Stimulated activated CD4-positive, alpha-beta T cell treated with anti-CD3 and anti-CD28 coated beads, Interleukin-15, amount 100 ng/mL, for 1 hour (primary cell): ENCODE results near the gene ANTXRL.
"Not testable (repeated sequence)": the region's sequence is repeated elsewhere in the genome, so short reads cannot be mapped to it uniquely, and the experiment has no call there.

Experiments used
- DNase-seq, 2 donors: peaks; one replicate each; pipeline ENCODE4 v3.0.0-alpha.2; 2020; ENCODE audit warnings: low read depth in 1 of 2, low spot score in 1 of 2

Gene ANTXRL

DNA sequence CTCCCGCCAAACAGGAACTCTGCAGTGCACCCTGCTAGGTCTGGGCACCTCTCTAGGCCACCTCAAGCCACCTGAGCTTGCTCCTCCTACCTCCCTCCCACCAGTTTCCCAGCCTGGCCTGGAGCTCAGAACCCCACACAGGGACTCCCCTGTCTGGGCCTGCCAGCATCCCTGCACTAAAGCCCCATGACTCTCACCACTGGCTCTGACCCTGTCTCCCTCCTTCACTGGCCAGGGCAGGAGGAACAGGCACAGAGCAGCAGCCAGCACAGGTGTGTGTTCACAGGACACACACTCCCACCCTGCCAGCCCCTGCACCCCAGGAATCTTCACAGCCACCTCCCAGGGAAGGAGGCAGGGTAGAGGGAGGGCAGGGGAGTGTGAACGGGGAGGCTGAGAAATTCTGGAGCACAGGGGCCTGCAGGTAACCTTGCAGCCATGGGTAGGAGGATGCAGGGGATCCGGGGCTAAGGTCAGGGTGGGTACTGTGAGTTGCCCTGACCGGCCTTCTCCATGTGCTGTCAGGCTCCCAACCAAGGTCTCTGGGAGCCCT, 13.9 kb upstream of the ANTXRL start:
- no peak for DNase-seq

DNA sequence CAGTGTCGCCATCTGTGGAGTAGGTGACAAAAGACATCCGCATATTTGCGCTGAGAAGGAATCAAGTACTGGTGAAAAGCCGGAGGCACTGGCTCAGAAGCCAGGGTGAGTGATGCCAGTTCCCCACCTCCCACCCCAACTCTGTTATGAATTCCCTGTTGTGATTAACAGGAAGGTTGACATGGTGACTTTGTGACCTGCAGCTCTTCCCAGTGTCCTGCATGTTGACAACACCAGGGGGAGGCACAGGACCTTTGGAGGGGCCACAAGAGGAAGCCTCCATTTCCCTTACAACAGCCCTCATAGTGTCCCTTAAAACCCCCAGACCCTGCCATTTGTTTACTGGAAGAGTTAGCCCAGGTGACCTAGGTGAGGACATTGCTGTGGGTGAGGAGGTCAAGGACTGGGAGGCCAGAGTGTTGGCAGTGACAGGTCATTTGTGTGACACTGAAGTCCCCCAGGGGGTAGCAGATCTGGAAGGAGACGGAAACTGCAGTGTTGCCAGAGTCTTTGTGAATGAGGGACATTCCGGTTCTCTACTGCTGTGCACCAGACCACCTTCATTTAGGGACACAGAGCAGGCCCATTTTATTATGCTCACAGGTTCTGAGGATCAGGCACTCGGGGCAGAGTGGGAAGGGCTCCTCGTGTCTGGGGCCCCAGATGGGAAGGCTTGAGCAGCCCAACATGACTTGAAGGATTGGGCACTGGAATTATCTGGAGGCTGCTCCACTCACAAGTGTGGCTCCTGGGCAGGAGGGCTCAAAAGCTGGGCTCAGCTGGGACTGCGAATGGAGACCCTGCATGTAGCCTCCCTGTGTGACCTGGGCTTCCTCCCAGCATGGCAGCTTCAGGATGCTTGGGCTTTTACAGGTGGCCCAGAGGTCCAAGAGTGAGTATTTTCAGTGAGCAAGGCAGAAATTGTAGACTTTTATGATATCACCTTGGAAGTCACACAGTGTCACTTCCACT, 13.0 kb upstream of the ANTXRL start:
- DNase-seq = no peak

DNA sequence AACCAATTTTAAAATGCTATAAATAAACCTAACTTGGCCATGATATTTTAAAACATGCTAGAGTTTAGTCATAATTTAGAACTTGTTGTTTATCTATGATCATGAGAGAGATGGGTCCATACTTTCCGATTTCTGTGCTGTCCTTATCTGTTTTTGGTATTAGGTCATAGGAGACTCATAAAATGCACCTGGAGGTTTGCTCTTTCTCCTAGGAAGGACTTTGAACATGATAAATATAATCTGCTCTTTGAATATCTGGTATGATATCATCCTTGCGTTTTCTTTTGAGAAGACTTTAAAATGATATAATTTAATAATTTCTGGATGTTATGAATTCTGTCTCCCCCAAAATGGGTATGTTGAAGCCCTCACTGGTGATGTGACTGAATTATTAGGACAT, 9.0 kb upstream of the ANTXRL start:
- no peak for DNase-seq

DNA sequence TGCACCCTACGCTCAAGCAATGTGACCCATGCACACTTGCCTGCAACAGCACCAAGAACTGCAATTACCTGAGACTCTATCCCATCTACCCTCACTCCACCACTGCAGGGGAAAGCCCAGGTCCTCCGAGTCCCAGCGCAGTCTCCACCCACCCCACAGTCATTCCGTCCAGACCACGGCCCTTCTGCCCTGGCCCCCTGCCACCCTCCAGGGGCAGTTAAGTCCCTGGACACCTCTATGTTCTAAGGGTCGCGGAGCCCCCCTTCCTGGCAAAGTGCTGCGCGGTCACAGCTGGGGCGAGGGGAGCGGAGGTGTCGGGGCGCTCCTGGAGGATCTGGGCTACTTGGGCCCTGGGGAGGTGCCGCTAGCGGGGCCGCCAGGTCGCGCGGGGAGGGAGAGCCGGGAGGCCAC, 4.4 kb upstream of the ANTXRL start:
- not testable (repeated sequence) for DNase-seq

DNA sequence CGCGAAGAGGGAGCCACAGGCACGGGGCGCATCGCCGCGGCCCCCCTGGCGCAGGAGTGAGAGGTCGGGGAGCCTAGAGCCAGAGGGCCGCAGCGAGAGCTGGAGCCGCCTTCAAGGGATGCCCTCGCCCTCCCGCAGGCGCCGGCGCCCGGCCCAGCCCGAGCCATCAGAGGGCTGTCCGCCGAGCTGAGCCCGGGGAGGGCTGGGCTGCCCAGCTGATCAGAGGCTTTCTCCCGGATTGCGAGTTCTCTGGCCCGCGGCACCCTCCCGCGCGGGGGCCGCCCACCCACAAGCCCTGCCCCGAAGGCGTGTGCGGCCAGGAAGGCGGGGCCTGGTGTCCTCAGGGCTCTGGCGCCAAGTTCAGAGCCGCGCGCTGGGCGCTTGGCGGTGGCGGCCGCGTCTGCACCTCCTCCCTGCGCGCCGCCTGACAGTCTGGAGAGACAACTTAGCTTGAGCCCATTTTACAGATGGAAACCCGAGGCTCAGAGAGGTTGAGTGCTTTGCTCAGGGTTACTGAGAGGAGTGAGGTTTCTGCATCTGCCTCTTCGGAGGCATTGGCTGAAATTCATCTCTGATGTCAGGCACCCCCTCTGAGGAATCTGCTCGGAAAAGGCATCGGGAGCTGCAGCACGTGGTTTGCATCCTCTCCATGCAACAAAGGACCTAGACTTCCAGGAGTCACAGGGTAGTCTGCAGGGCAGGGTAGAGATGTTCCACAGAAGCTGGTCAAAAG, 3.8 kb upstream of the ANTXRL start:
- peak; percentile 53 to 54 for DNase-seq

DNA sequence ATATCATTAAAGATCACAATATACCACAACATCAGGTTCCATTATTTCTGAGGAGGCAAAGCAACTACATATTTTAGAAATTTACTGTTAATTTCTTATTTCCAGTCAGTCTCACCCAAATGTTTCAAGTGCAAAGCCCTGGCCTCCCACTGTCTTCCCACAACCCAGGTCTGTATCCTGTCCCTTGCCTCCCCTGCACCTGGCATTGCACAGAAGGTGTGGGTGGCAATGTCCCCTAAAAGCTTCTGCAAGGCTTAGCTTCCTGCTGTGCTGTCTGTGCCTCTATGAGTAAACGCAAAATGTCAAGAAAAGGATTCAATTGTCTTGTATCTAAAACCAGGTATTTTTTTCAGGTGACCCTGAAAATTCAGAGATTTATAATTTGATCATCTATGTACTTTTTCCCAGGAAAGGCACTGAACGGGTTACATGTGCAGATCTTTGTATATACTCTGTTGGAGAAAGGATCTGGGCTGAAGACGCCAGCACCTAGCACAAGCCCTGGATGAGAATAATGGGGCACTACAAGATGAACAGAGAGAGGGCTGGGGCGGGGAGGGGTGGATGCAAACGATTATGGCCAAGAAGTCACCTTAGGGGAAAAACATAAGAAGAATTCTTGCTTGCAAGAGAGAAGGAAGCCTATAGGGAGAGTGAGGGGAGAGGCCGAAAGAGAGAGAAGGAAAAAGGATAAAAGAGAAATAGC, 3.1 kb upstream of the ANTXRL start:
- DNase-seq = no peak

DNA sequence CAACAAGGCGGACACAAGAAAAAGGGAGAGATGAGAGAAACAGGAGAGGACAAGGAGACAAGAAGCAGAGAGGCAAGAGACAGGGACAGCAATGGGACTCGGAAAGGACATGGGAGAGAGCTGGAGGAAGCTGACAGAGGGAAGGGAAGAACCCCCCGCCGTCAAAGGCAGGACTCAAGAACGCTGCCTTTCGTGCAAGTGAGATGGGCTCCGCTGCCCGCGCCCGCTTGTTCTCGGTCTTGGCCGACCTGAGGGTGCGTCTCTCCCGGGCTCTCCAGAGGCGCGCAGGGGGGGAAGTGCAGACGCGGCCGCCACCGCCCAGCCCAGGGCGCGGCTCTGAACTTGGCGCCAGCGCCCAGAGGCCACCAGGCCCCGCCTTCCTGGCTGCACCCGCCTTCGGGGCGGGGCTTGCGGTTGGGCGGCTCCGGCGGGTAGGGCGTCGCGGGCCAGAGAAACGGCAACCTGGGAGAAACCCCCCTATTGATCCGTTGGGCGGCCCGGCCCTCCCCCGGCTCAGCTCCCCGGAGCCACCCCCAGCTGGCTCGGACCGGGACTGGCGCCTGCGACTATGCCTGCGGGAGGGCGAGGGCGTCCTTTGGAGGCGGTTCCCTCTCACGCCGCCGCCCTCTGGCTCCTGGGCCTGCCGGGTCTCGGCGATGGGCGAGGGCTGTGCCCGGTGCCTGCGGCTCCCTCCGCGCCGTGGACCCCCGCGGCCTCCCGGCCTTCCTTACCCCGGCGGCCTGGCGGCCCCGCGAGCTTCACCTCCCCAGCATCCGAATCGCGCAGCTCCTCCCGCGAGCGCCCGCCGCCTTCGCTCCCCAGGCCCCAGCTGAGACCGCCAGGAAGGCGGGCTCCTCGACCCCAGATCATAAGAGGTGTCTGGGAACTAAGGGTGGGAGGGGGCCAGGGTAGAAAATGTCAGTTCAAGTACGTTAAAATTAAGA, 2.2 kb upstream of the ANTXRL start:
- DNase-seq = peak; percentile 64 to 65

DNA sequence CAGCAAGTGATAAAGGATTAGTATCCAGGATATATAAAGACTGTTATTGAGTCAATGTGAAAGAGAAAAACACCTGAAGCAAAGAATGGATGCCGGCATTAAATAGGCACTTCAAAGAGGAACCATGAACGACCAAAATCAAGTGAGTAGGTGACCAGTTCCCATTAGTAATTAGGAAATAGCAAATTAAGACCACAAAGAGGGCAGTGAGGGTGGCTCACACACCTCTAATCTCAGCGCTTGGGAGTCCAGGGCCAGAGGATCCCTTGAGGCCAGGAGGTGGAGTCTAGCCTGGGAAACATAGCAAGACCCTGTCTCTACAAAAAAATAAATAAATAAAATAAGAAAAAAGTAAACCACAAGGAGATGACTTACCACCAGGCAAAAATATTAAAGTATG, 1.5 kb upstream of the ANTXRL start:
- DNase-seq = no peak

DNA sequence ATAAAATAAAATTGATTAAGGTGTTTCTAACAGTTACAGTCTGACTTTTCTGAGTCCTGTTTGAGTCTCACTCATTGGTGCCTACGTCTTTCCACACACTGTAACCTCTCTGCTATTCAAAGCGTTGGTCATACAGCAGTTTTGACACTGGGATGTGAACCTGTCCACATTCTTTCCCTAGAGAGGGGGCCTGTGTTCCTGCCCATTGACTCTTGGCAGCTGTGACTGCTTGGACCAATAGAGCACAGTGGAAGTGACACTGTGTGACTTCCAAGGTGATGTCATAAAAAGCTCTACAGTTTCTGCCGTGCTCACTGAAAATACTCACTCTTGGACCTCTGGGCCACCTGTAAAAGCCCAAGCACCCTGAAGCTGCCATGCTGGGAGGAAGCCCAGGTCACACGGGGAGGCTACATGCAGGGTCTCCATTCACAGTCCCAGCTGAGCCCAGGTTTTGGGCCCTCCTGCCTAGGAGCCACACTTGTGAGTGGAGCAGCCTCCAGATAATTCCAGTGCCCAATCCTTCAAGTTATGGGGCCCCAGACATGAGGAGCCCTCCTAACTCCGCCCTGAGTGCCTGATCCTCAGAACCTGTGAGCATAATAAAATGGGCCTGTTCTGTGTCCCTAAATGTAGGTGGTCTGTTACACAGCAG, 704 bp upstream of the ANTXRL start:
- DNase-seq = no peak

DNA sequence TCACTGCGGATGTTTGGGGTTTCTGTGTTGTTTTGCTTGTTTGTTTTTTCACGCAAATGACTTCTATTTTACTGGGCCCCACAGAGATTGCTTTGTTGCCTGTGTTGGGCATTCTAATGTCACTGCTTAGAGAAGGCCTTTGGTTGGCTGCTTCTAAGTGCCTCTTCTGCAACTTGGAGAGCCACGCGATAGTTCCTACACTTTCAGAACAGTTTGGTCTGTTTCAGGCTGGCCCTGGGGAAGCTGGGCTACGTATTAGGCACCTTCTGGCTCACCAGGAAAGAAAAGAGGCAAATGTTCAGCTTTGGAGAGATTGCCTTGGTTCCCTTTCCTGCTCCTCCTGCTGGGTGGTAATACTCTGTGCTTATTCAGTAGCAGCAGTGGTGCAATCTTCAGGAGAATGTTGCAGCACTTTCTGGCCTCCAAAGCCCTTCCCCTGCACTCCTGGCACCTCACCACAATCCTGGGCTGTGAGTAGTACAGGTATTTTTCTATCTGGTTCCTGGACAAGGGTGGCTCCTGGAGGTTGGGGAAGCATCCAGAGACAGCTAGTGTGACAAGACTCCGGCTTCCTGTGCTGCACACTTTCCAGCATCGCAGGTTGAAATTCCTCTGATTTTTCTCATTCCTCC, 1.2 kb downstream of the ANTXRL start:
- DNase-seq = no peak

DNA sequence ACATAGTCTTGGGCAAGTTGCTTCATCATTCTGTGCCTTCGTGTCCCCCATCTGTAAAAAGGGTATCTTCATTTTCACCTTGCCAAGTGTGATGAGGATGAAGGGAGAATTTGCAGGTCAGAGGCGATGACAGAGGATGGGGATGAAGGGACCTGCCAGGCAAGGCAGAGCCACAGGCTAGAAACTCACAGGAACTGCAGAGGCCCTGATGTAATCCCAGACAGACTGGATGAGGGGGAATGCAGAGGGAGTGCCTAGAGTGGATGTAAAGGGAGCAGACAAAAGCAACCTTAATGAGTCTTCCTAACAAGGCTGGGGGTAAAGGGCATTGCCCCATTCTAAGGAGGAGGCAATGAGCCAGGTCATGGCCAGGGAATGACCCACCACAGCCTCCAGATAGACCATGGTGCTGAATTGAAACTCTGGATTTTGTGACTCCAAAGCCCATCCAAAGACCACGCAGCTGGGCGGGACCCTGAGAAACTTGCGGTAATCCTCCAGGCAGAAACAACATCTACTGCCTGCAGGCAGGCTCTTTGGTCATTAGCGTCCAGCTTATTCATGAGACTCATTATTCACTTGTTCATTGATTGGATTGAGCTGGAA, 1.9 kb downstream of the ANTXRL start:
- no peak for DNase-seq

DNA sequence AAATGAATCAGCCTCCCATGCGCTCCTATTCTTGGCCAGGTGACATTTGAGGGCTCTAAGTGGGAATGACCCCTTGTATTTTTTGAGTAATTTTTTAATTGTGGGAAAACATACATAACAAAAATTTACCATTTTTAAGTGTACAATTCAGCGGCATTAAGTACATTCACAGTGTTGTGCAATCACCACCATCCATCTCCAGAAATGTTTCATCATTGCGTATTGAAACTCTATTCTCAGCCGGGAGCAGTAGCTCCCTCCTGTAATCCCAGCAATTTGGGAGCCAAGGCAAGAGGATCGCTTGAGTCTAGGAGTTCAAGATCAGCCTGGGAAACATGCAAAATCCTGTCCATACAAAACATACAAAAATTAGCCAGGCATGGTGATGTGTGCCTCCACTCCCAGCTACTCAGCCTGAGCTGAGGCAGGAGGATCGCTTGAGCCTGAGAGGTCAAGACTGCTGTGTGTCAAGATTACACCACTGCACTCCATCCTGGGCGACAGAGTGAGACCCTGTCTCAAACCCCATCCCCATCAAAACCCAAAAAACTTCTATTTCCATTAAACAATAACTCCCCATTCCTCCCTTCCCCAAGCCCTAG, 2.5 kb downstream of the ANTXRL start:
- DNase-seq = no peak

DNA sequence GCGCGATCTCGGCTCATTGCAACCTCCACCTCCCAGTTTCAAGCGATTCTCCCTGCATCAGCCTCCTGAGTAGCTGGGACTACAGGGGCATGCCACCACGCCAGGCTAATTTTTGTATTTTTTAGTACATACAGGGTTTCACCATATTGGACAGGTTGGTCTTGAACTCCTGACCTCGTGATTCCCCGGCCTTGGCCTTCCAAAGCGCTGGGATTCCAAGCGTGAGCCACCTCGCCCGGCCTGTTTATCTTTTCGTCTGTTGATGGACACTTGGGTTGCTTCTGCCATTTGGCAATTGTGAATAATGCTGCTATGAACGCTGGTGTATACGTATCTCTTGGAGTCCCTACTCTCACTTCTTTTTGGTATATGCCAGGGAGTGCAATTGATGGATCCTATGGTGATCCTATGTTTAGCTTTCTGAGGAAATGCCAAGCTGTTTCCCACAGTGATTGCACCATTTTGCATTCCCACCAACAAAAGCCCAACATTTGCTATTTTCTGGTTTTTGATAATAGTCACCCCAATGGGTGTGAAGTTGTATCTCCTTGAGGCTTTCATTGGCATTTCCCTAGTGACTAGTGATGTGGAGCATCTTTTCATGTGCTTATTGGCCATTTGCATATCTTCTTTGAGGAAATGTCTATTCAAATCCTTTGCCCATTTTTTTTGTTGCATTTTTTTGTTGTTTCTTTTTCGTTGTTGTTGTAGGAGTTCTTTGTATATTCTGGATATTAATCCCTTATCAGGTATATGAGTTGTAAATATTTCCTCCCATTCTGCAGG, 3.5 kb downstream of the ANTXRL start:
- no peak for DNase-seq

DNA sequence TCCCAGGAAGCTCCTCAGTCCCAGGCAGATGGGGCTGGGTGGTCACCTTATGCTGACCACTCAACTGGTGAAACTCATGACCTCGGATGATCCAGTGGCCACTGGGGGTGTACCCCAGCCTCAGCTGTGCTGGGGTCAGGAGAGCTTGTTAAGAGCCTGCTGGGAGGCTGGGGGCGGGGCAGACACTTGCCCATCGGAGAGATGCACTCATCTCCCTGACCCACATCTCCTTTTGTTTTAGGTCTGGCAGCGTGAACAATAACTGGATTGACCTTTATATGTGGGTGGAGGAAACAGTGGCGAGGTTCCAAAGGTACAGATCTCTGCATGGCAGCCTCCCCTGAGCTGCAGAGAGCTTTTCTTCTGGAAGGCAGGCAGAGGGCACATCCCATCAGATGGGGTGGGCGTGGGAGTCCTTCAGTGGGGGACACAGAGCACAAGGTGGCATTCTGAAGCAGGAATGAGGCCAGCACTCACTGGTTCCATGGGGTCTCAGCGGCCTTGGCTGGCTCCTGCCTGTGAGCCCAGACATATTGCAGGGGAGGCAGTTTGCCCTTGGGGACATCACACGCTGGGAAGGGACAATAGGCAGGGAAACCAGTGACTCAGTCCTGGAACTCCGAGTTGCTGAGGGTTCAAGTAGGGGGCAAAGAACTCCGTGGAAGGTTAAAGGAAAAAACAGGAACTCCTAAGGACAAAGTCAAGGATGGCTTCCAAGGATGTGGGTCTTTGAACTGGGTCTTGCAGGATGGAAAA, 5.2 kb downstream of the ANTXRL start:
- no peak for DNase-seq

DNA sequence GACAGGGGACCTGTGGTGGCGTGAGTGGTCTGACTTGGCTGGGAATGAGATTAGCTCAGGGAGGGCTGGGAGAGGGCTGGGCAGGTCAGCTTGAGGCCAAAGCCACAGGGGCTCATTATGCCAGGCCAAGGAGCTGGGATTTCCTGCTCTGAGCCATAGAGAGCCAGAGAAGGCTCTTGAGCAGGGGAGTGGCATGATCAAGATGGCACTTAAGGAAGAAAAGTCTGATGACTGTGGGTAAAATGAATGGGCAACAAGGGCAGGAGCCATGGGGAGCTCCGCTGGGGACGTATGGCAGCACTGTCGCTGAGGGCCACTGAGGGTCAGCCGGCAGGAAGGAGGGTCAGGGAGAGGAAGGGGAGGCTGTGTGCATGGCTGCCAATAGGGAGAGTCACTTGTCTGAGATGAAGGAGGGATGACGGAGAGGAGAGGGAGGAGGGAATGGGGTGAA, 5.8 kb downstream of the ANTXRL start:
- no peak for DNase-seq

DNA sequence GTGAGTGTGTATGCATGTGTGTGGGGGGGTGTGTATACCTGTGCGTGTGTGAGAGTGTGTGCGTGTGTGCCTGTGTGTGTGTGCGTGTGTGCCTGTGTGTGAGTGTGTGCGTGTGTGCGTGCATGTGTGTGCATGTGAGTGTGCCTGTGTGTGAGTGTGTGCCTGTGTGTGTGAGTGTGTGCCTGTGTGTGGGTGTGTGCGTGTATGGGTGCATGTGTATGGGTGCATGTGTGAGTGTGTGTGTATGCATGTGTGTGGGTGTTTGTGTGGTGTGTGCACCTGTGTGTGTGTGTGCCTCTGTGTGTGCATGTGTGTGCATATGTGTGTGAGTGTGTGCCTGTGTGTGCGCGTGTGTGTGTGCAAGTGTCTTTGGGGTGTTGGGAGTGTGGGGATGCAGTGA, 6.4 kb downstream of the ANTXRL start:
- DNase-seq = no peak
